LNCaP clone FGC (cell line): ENCODE results near the gene PRAME.

ENCODE experiments used
- DNase-seq: peaks from one replicate; pipeline ENCODE4 v3.0.0-alpha.2; 2011; ENCODE audit warnings: low read depth
- H3K4me3 ChIP-seq: 2 replicates; pipeline ENCODE4 v1.5.1; 2011; ENCODE audit warnings: mild to moderate bottlenecking, low read depth, low read length, control low read depth
- CTCF ChIP-seq: IDR thresholded peaks from 2 replicates; pipeline ENCODE4 v1.5.1; 2012; ENCODE audit warnings: mild to moderate bottlenecking; ENCODE audit not compliant: control insufficient read depth, insufficient read depth; ENCODE audit errors: extremely low read depth

The PRAME gene

GRCh38 chr22:22598144-22598543 is 39.1 kb upstream of the PRAME start:
- no peak for TF ChIP-seq CTCF
- no peak for DNase-seq
- H3K4me3 ChIP-seq: no peak overlapping the region

GRCh38 chr22:22595001-22595835 is 36.2 kb upstream of the PRAME start:
- no peak for TF ChIP-seq CTCF
- no peak for DNase-seq

GRCh38 chr22:22593964-22594656 is 35.0 kb upstream of the PRAME start:
- no peak overlapping the region for H3K4me3 ChIP-seq
- TF ChIP-seq CTCF: peak; percentile 84
- peak; percentile 6 for DNase-seq

More at GRCh38 chr22:22595001-22595835, 36.2 kb upstream of the PRAME start:
- no peak overlapping the region for H3K4me3 ChIP-seq

- no peak overlapping the region for H3K4me3 ChIP-seq
- TF ChIP-seq CTCF: no peak
- DNase-seq: no peak
Measured at GRCh38 chr22:22593250-22593649, 34.2 kb upstream of the PRAME start.

- no peak overlapping the region for H3K4me3 ChIP-seq
- no peak for DNase-seq
- TF ChIP-seq CTCF: no peak
Measured at GRCh38 chr22:22591348-22592299, 32.6 kb upstream of the PRAME start.

- TF ChIP-seq CTCF: no peak
- DNase-seq: no peak
- H3K4me3 ChIP-seq: no peak overlapping the region
Measured at GRCh38 chr22:22590136-22590891, 31.2 kb upstream of the PRAME start.
